ENCODE results near the gene ANKRD61.

GRCh38 chr7:6049780-6050179, 18.6 kb downstream of the ANKRD61 start:
- TF ChIP-seq POLR2A (IDR thresholded peaks at IDR 0.05; ENCODE audit: low read depth) (no peak), CTCF (IDR thresholded peaks at IDR 0.05) (no peak), POLR2AphosphoS5 (IDR thresholded peaks at IDR 0.05) (no peak)
